ENCODE data around the gene BRCA1. TPM values are rescaled to one million over a fixed set of nuclear protein-coding genes. Genes with fewer than 3 reads are reported as not detected.

The BRCA1 gene
- total RNA-seq, 1 experiment from 2014 or later = 44.1 TPM

GRCh38 chr17:43003542-43004172 is 121.5 kb downstream of the BRCA1 start:
- Histone ChIP-seq H3K4me1 (ENCODE audit: control insufficient read depth in 1 of 2, insufficient read depth in 2 of 2, low read length in 2 of 2) (peaks cover 16 to 78% of the 10 kb centered on the region in 2 experiments), H3K4me2 (ENCODE audit: low read length) (peak overlapping the region; percentile 30), H3K9me3 (ENCODE audit: control insufficient read depth in 1 of 2, insufficient read depth in 1 of 2, low read depth in 1 of 2, low read length in 2 of 2) (no peaks in the 10 kb centered on the region), H2AFZ (ENCODE audit: low read depth, low read length, poor library complexity, severe bottlenecking) (no peak overlapping the region), H3K4me3 (replicated peaks in 1 of 2; ENCODE audit: low read depth in 1 of 2, low read length in 2 of 2) (no peak overlapping the region), H3K36me3 (ENCODE audit: control insufficient read depth in 1 of 2, insufficient read depth in 2 of 2, low read length in 2 of 2) (peaks cover 14 to 30% of the 10 kb centered on the region in 2 experiments), H3K27ac (ENCODE audit: low read depth, low read length) (peak overlapping the region; percentile 44), H3K9ac (ENCODE audit: low read length) (peak overlapping the region; percentile 10), H3K27me3 (ENCODE audit: insufficient read depth, low read length) (no peaks in the 10 kb centered on the region), H3K9me2 (ENCODE audit: insufficient read depth) (no peaks in the 10 kb centered on the region), H4K20me1 (ENCODE audit: insufficient read depth) (no peaks in the 10 kb centered on the region), H3K79me2 (ENCODE audit: insufficient read depth, low read length) (peaks cover 37% of the 10 kb centered on the region)
- ChIA-PET CTCF (interaction anchor here (1.7 kb wide), 1 partner anchor 21 kb away, joined by 4 read pairs; the partner anchor contains the start of gene RND2), POLR2A (interaction anchor here (0.7 to 1.8 kb wide), 4 partner anchors 9 to 168 kb away, joined by 3 to 6 read pairs (median 4); no protein-coding TSS in a partner anchor), RAD21 (ENCODE audit: low non-redundant PET in 1 of 2, low total read pairs in 2 of 2, uncharacterized antibody in 2 of 2, unreplicated experiment in 2 of 2) (no interaction called here)
- DNase-seq (ENCODE audit: low read depth, low spot score) = peak; percentile 61
- intact Hi-C loops (cut with micrococcal nuclease) = no loop called here
- ATAC-seq = peak; percentile 53
- no TSS peak for BruUV-seq (replicated peaks)
- TF ChIP-seq SP1 (IDR thresholded peaks at IDR 0.05; ENCODE audit: low read depth) (peak; percentile 23; the same call in 1 of the 2 replicates), EGR1 (IDR thresholded peaks at IDR 0.05; ENCODE audit: low read depth) (no peak), ZNF274 (IDR thresholded peaks at IDR 0.05; ENCODE audit: low read depth, low read length) (no peak), POLR2AphosphoS5 (IDR thresholded peaks at IDR 0.05; ENCODE audit: low read depth, low read length) (peak; percentile 34; the same call in 1 of the 2 replicates), CBX3 (IDR thresholded peaks at IDR 0.05; ENCODE audit: low read depth) (peak; percentile 39; the same call in 1 of the 2 replicates), EZH2phosphoT487 (IDR thresholded peaks at IDR 0.05; ENCODE audit: borderline replicate concordance) (no peak), SIN3A (IDR thresholded peaks at IDR 0.05; ENCODE audit: low read depth) (peak; percentile 53; the same call in 1 of the 2 replicates), YY1 (IDR thresholded peaks at IDR 0.05; ENCODE audit: extremely low read depth, insufficient replicate concordance, low read depth, low read length) (peak; percentile 19), CEBPB (IDR thresholded peaks at IDR 0.05; ENCODE audit: low read depth) (no peak), RAD21 (IDR thresholded peaks at IDR 0.05; ENCODE audit: low read depth) (peak; percentile 33; the same call in 1 of the 2 replicates), ZFX (IDR thresholded peaks at IDR 0.05) (no peak), SRF (IDR thresholded peaks at IDR 0.05; ENCODE audit: low read depth) (no peak), REST (IDR thresholded peaks at IDR 0.05; ENCODE audit: low read depth) (no peak), POLR2A (IDR thresholded peaks at IDR 0.05; ENCODE audit: borderline replicate concordance, extremely low read depth, insufficient read depth, insufficient read length) (no peak), EZH2 (IDR thresholded peaks at IDR 0.05) (no peak), FOSL1 (IDR thresholded peaks at IDR 0.05; ENCODE audit: low read depth) (no peak), TCF7L2 (IDR thresholded peaks at IDR 0.05; ENCODE audit: borderline replicate concordance, extremely low read depth, insufficient read depth, insufficient read length) (no peak)
- TF ChIP-seq, protein P1, sequence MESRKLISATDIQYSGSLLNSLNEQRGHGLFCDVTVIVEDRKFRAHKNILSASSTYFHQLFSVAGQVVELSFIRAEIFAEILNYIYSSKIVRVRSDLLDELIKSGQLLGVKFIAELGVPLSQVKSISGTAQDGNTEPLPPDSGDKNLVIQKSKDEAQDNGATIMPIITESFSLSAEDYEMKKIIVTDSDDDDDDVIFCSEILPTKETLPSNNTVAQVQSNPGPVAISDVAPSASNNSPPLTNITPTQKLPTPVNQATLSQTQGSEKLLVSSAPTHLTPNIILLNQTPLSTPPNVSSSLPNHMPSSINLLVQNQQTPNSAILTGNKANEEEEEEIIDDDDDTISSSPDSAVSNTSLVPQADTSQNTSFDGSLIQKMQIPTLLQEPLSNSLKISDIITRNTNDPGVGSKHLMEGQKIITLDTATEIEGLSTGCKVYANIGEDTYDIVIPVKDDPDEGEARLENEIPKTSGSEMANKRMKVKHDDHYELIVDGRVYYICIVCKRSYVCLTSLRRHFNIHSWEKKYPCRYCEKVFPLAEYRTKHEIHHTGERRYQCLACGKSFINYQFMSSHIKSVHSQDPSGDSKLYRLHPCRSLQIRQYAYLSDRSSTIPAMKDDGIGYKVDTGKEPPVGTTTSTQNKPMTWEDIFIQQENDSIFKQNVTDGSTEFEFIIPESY (IDR thresholded peaks at IDR 0.05; ENCODE audit: extremely low read depth, insufficient replicate concordance, low read length) = no peak
- TF ChIP-seq, protein P2, sequence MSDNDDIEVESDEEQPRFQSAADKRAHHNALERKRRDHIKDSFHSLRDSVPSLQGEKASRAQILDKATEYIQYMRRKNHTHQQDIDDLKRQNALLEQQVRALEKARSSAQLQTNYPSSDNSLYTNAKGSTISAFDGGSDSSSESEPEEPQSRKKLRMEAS (IDR thresholded peaks at IDR 0.05) = no peak
- TF ChIP-seq, protein P3, sequence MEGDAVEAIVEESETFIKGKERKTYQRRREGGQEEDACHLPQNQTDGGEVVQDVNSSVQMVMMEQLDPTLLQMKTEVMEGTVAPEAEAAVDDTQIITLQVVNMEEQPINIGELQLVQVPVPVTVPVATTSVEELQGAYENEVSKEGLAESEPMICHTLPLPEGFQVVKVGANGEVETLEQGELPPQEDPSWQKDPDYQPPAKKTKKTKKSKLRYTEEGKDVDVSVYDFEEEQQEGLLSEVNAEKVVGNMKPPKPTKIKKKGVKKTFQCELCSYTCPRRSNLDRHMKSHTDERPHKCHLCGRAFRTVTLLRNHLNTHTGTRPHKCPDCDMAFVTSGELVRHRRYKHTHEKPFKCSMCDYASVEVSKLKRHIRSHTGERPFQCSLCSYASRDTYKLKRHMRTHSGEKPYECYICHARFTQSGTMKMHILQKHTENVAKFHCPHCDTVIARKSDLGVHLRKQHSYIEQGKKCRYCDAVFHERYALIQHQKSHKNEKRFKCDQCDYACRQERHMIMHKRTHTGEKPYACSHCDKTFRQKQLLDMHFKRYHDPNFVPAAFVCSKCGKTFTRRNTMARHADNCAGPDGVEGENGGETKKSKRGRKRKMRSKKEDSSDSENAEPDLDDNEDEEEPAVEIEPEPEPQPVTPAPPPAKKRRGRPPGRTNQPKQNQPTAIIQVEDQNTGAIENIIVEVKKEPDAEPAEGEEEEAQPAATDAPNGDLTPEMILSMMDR (IDR thresholded peaks at IDR 0.05 in 2 of 3, conservative IDR thresholded peaks at IDR 0.05 in 1 of 3; ENCODE audit: borderline replicate concordance in 1 of 3, insufficient read depth in 1 of 3, low read depth in 2 of 3, low read length in 2 of 3) = peak in 2 of 3 experiments; percentile 23 to 31; a peak in 2 of 6 replicates
